Lower lobe of right lung (tissue), 2 donors: Measurements from ENCODE around the gene SEMA5A. TPM values are rescaled to one million over a fixed set of nuclear protein-coding genes. Genes with fewer than 3 reads are reported as not detected.

Experiments
- ATAC-seq, 2 donors: fragments of 200-7000 bp; cut with Tn5 transposase; one replicate each; pipeline ENCODE4 v1.9.1; 2020 to 2022; ENCODE audit warnings: mild to moderate bottlenecking in 2 of 2, moderate library complexity in 2 of 2
- DNase-seq: peaks from one replicate; pipeline ENCODE4 v3.0.0-alpha.2; 2020
- H3K27ac ChIP-seq: fragments of 200-600 bp; one replicate; pipeline ENCODE4 v1.8.0; 2022
- H3K27me3 ChIP-seq: fragments of 200-600 bp; one replicate; pipeline ENCODE4 v1.8.0; 2022; ENCODE audit warnings: low read depth
- H3K36me3 ChIP-seq: fragments of 200-600 bp; one replicate; pipeline ENCODE4 v1.8.0; 2022; ENCODE audit warnings: mild to moderate bottlenecking
- H3K4me1 ChIP-seq: fragments of 200-600 bp; one replicate; pipeline ENCODE4 v1.8.0; 2022
- H3K4me3 ChIP-seq: fragments of 200-600 bp; one replicate; pipeline ENCODE4 v1.8.0; 2022; ENCODE audit warnings: mild to moderate bottlenecking
- H3K9me3 ChIP-seq: fragments of 200-600 bp; one replicate; pipeline ENCODE4 v1.8.0; 2022
- intact Hi-C: fragments of 100-400 bp; cut with DNase I; formaldehyde crosslinking; loops from one replicate; pipeline ENCODE4 v1.11.0; 2022
- total RNA-seq: library from RNA; stranded (reverse); fragmentation: NEBNext Ultra II Directional; extraction: Animal tissue kit (Norgen Biotek cat#: 25700); gene quantifications from one replicate; pipeline ENCODE4 v1.2.1, GENCODE V29; 2021
- TF ChIP-seq, protein P1 (sequence below): fragments of 200-600 bp; IDR thresholded peaks from one replicate; pipeline ENCODE4 v1.8.0; 2022; ENCODE audit warnings: antibody characterized with exemption, mild to moderate bottlenecking
- donor health status: DM: no; HTN: yes; CAD: no; lungs with severe emphysema.

The SEMA5A gene
- total RNA-seq, 1 donor from 2014 or later = 29.3 TPM

DNA sequence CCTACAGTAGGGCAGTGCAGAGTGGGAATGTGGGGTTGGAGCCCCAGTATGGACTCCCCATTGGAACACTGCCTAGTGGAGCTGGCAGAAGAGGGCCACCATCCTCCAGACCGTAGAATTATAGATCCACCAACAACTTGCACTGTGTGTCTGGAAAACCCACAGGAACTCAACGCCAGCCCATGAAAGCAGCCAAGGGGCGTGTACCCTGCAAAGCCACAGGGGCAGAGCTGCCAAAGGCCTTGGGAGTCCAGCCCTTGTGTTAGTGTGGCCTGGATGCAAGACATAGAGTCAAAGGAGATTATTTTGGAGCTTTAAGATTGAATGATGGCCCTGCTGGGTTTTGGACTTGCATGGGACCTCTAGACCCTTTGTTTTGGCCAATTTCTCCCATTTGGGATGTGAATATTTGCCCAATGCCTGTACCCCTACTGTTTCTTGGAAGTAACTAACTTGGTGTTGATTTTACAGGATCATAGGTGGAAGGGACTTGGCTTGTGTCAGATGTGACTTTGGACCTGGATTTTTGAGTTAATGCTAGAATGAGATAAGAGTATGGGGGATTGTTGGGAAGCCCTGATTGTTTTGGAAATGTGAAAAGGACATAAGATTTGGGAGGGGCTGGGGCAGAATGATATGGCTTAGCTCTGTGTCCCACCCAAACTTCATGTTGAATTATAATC lies 266.8 kb downstream of the SEMA5A start:
- no peaks in the 10 kb centered on the region for H3K36me3 ChIP-seq
- TF ChIP-seq, protein P1, sequence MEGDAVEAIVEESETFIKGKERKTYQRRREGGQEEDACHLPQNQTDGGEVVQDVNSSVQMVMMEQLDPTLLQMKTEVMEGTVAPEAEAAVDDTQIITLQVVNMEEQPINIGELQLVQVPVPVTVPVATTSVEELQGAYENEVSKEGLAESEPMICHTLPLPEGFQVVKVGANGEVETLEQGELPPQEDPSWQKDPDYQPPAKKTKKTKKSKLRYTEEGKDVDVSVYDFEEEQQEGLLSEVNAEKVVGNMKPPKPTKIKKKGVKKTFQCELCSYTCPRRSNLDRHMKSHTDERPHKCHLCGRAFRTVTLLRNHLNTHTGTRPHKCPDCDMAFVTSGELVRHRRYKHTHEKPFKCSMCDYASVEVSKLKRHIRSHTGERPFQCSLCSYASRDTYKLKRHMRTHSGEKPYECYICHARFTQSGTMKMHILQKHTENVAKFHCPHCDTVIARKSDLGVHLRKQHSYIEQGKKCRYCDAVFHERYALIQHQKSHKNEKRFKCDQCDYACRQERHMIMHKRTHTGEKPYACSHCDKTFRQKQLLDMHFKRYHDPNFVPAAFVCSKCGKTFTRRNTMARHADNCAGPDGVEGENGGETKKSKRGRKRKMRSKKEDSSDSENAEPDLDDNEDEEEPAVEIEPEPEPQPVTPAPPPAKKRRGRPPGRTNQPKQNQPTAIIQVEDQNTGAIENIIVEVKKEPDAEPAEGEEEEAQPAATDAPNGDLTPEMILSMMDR = no peak
- H3K27me3 ChIP-seq = no peaks in the 10 kb centered on the region
- H3K4me3 ChIP-seq = no peak overlapping the region
- H3K27ac ChIP-seq = no peak overlapping the region
- H3K4me1 ChIP-seq = no peaks in the 10 kb centered on the region
- no peaks in the 10 kb centered on the region for H3K9me3 ChIP-seq
- DNase-seq (no peak), ATAC-seq (peak in 1 of 2 donors; percentile 9)
- intact Hi-C loops = no loop called here

DNA sequence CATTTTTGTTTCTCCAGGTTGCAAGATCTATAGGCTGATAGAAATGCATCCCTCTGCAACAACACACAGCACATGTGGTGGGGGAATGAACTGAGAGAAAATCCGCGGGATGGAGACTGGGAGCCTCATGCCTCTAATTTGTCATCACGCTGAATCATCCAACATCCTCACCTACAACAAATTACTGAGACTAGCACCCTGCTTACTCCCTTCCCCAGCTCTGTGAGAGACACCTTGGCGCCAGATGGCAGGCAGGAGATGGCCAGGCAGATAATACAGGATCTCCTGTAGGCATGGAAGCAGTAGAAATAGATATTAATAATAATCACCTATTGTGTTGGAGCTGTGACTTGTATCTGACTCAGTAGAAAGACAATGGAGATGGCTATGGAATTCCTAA lies 276.9 kb downstream of the SEMA5A start:
- Histone ChIP-seq H3K36me3 (no peaks in the 10 kb centered on the region), H3K9me3 (no peaks in the 10 kb centered on the region), H3K27me3 (no peaks in the 10 kb centered on the region), H3K27ac (no peak overlapping the region), H3K4me1 (no peaks in the 10 kb centered on the region), H3K4me3 (no peak overlapping the region)
- DNase-seq (no peak), ATAC-seq (no peak)
- TF ChIP-seq, protein P1 = no peak
- intact Hi-C loops = no loop called here

DNA sequence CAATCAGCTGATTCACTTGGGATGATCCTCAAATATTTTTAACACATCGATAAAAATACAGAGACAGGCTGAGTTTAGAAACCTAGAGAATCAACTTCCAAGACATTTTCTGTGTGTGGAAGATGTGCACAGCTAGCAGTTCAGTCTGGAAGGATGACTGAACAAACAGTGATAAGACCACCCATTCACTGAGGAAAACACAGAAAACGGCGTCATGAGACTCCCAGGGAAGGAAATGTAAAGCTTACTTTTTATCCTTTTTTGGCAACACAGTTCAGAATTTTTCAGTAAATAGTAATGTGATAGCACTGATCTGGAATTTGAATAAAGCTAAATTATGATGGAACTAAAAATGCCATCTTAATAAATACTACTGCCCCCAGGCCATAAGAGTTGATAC lies 277.6 kb downstream of the SEMA5A start:
- DNase-seq = no peak
- intact Hi-C loops = no loop called here
- TF ChIP-seq, protein P1 = no peak

DNA sequence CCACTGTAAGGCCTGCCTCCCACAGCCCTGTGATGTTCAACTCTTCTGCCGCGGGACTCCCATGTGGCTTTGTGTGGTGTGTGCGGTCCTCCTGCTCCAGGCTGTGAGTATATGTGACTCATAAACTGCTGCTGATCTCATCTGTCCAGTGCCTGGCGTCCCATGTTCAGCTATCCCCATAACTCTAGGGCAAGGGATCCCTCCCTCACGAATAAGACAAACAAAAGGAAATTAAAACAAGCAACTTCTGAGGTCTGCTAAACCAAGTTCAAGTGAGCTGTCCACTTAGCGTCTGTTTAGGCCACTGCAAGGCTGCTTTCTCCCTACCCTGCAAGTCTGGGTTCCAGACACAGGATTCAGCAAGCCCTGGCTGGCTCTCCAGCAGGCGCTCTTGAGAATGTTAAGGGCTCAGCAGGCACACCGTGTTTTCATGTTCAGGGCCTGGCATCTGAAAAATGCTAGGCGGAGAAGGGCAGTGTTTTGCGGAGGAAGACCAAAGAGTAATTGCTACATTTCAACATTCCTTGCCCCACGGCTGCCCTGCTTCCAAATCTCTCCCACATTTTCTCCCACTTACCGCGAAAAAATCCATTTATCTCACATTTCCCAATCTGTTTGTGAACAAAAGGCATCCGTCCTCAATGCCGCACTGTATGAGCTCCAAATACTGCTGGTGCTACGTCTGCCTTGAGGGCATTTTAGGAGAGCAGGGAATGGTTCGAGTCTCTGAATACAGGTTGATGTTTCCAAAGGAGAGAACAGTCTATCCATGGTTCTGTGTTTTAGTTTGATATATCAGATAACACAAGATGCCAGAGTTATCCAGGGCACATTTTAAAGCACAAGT lies 280.2 kb downstream of the SEMA5A start:
- DNase-seq (peak; percentile 71), ATAC-seq (peak; percentile 95 to 96)
- TF ChIP-seq, protein P1 = no peak
- Histone ChIP-seq H3K4me1 (no peaks in the 10 kb centered on the region), H3K4me3 (no peak overlapping the region), H3K27ac (peak overlapping the region; percentile 34), H3K36me3 (no peaks in the 10 kb centered on the region), H3K27me3 (no peaks in the 10 kb centered on the region), H3K9me3 (no peaks in the 10 kb centered on the region)
- intact Hi-C loops = no loop called here

More for the DNA sequence above, 277.6 kb downstream of the SEMA5A start:
- no peak overlapping the region for H3K4me3 ChIP-seq
- no peaks in the 10 kb centered on the region for H3K27me3 ChIP-seq
- H3K9me3 ChIP-seq = no peaks in the 10 kb centered on the region
- H3K27ac ChIP-seq = no peak overlapping the region
- H3K4me1 ChIP-seq = no peaks in the 10 kb centered on the region
- no peak for ATAC-seq
- no peaks in the 10 kb centered on the region for H3K36me3 ChIP-seq

DNA sequence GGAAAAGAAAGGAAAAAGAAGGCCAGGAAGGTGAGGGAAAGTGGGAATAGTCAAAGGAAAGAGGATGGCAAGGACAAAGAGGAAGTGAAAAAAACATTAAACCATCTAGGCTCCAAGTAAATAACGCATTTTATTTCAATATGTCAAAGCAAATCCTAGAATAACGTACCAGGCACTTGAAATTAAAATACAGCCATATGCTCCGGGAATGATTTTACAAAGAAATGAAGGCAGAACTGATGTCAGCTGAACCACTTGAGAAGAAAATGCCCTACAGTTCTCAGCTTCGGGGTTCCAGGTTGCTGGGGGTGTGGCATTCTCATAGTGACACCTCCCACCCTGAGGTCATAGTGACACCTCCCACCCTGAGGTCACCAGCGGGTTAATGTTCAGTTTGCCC lies 281.6 kb downstream of the SEMA5A start:
- Histone ChIP-seq H3K9me3 (no peaks in the 10 kb centered on the region), H3K36me3 (no peaks in the 10 kb centered on the region), H3K4me3 (no peak overlapping the region), H3K27ac (peak overlapping the region; percentile 34), H3K4me1 (no peaks in the 10 kb centered on the region), H3K27me3 (no peaks in the 10 kb centered on the region)
- no peak for DNase-seq
- TF ChIP-seq, protein P1 = no peak
- peak in 1 of 2 donors; percentile 51 for ATAC-seq
- intact Hi-C loops = no loop called here
